GM06990 (cell line): ENCODE measurements around the gene MGAT5.

ENCODE experiments used
- DNase-seq: peaks from one replicate; pipeline ENCODE4 v3.0.0-alpha.2; 2011; ENCODE audit not compliant: insufficient read length; ENCODE audit errors: extremely low read depth
- H3K27me3 ChIP-seq: replicated peaks from 2 replicates; pipeline ENCODE4 v1.6.0; 2011; ENCODE audit warnings: low read length; ENCODE audit not compliant: control insufficient read depth, insufficient read depth
- H3K36me3 ChIP-seq: 2 replicates; pipeline ENCODE4 v1.5.1; 2011; ENCODE audit warnings: low read length; ENCODE audit not compliant: control insufficient read depth, insufficient read depth
- H3K4me3 ChIP-seq: replicated peaks from 2 replicates; pipeline ENCODE4 v1.5.1; 2011; ENCODE audit warnings: low read depth, mild to moderate bottlenecking, control low read depth, low read length
- CTCF ChIP-seq: IDR thresholded peaks from 2 replicates; pipeline ENCODE4 v1.5.1; 2011; ENCODE audit warnings: low read length, control low read depth, mild to moderate bottlenecking, inconsistent platforms; ENCODE audit not compliant: insufficient read depth, poor library complexity, severe bottlenecking

The MGAT5 gene

GRCh38 chr2:134401789-134402188 lies 147.9 kb downstream of the MGAT5 start:
- Histone ChIP-seq H3K4me3 (no peak overlapping the region), H3K27me3 (no peaks in the 10 kb centered on the region), H3K36me3 (peaks cover 10% of the 10 kb centered on the region)
- no peak for TF ChIP-seq CTCF
- no peak for DNase-seq

- no peak for TF ChIP-seq CTCF
- H3K36me3 ChIP-seq = peaks cover 10% of the 10 kb centered on the region
Measured at GRCh38 chr2:134402410-134402809, 148.5 kb downstream of the MGAT5 start.

GRCh38 chr2:134405611-134406081 lies 151.8 kb downstream of the MGAT5 start:
- Histone ChIP-seq H3K4me3 (no peak overlapping the region), H3K36me3 (peaks cover 8% of the 10 kb centered on the region)
- DNase-seq = no peak

More at GRCh38 chr2:134402410-134402809, 148.5 kb downstream of the MGAT5 start:
- DNase-seq = no peak
- no peak overlapping the region for H3K4me3 ChIP-seq
- H3K27me3 ChIP-seq = no peaks in the 10 kb centered on the region

GRCh38 chr2:134406311-134406710 lies 152.4 kb downstream of the MGAT5 start:
- Histone ChIP-seq H3K27me3 (no peaks in the 10 kb centered on the region), H3K4me3 (no peak overlapping the region), H3K36me3 (peaks cover 6% of the 10 kb centered on the region)
- DNase-seq = no peak
- TF ChIP-seq CTCF = no peak

More at GRCh38 chr2:134405611-134406081, 151.8 kb downstream of the MGAT5 start:
- TF ChIP-seq CTCF = no peak
- no peaks in the 10 kb centered on the region for H3K27me3 ChIP-seq

GRCh38 chr2:134406736-134407135 lies 152.9 kb downstream of the MGAT5 start:
- H3K4me3 ChIP-seq = no peak overlapping the region
- peaks cover 6% of the 10 kb centered on the region for H3K36me3 ChIP-seq
- H3K27me3 ChIP-seq = no peaks in the 10 kb centered on the region
- TF ChIP-seq CTCF = no peak
- no peak for DNase-seq
